Right forelimb (tissue), 1 donor: ENCODE results near the gene MIPEP.

Source experiments
- DNase-seq: peaks from one replicate; pipeline ENCODE4 v3.0.0-alpha.2; 2018

MIPEP gene

DNA sequence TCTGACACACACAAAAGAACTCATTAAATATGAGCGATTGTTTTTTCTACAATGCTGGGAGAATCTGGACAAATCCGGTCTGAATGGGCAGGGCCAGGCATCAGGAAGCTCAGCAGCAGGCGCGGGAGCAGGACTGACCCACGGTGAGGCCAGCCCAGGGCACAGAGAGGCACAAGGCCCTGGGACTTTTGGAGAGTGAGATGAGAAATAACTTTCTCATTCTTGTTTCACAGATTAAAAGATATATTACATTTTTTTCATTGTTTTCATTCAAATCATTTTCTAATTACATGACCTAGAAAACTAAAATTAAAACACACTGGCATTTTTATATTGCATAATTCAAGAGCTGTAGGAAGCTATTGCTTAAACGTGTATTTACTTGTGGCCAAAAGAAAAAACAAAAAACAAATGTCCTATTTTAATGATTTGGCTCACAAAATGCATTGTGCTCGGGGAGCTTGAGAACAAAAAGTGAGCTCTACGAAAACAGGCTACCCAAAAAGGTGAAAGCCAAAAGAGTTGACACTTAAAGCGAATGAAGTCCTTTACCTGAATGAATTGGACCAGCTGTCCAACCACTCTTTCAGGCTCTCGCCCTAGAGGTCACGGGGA is 185.8 kb downstream of the MIPEP start:
- no peak for DNase-seq

DNA sequence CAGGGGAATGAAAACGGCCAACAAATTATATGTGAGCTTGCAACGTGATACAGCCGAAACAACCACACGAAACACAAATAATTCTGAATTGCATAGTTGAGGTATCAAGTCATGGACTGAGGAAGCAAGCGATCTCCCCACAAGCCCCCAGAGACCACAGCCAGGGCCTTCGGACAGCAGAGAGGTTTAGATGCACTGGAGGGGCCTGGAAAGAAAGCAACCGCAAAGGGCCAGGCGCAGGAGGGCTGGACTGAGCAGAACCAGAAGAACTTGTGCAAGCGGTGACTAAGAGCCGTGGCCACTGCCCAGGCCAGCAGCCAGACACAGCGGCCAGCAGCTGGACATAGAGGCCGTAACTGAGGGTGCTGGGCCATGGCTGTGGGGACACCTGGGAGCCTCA is 187.6 kb downstream of the MIPEP start:
- DNase-seq = peak; percentile 67

DNA sequence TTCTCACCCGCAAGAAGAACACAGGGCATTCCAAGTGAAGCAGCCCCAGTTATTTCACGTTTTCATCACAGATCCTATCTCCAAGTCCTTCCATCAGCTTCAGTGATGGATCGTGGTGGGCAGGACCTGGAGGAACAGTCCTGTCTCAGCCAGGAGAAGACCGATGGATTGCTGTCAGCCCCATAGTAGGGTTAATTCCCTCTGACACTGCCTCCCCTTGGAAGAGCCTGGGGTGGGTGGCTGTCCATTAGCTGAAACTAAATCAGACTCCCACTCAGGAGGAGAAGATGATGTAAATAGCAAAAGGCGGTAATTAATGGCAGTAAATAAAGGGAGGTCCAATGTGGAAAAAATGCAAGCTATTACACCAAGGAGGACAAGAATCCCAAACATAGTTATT is 188.0 kb downstream of the MIPEP start:
- no peak for DNase-seq

DNA sequence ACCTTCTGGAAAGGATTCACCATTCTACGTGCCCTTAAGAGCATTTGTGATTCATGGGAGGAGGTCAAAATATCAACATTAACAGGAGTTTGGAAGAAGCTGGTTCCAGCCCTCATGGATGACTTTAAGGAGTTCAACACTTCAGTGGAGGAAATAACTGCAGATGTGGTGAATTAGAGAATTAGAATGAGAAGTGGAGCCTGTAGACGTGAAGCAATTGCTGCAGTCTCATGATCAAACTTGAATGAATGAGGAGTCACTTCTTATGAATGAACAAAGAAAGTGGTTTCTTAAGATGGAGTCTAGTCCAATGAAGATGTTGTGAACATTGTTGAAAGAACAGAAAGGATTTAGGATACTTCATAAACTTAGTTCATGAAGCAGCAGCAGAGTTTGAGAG is 189.9 kb downstream of the MIPEP start:
- no peak for DNase-seq

DNA sequence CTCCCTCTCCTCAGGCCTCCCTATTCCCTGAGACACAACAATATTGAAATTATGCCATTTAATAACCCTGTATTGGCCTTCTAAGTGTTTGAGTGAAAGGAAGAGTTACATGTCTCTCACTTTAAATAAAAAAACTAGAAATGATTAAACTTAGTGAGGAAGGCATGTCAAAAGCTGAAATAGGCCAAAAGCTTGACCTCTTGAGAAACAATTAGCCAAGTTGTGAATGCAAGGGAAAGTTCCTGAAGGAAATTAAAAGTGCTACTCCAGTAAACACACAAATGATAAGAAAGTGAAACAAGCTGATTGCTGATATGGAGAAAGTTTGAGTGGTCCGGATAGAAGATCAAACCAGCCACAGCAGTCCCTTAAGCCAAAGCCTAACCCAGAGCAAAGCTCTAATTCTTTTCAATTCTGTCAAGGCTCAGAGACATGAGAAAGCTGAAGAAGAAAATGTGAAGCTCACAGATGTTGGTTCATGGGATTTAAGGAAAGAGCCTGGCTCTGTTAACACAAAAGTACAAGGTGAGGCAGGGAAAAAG is 191.4 kb downstream of the MIPEP start:
- no peak for DNase-seq

GRCh38 chr13:23696610-23697009 is 192.6 kb downstream of the MIPEP start:
- no peak for DNase-seq

DNA sequence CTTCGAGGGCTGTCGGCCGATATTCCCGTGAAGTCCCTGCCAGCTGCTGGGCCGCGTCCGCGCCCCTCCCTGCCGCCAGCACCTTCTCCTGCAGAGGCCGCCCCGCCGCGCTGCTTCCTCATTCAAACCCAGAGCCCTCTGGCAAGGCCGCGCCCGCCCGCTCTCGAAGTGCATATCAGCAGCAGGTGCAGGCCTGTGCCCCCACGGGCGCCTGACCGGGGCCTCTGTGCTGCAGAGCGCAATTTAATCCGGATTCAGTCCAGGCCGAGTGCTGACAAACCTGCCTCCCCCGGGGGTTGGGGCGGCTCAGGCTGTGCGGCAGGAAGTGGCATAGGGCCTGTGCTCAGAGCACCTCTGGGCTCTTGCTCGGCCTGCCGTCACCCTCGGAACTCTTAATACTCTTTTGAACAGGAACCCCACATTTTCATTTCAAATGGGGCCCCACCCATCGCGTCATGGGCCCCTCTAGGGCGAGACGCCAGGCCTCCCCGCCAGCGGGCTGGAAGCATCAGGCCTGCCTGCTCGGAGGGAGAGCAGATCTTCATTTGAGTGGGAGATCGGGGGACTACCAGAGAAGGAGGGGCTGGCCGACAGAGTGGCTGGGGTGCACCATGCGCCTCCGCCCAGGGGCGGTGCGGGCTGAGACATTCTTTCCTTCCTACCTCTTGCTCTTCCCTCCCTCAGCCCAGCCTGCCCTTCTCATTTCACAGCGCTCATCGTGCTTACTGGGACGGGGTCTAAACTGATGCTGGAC is 193.3 kb downstream of the MIPEP start:
- peak; percentile 68 for DNase-seq

GRCh38 chr13:23695196-23695595 is 194.0 kb downstream of the MIPEP start:
- no peak for DNase-seq

GRCh38 chr13:23692816-23693215 is 196.4 kb downstream of the MIPEP start:
- no peak for DNase-seq

GRCh38 chr13:23690668-23691067 is 198.5 kb downstream of the MIPEP start:
- DNase-seq = no peak

DNA sequence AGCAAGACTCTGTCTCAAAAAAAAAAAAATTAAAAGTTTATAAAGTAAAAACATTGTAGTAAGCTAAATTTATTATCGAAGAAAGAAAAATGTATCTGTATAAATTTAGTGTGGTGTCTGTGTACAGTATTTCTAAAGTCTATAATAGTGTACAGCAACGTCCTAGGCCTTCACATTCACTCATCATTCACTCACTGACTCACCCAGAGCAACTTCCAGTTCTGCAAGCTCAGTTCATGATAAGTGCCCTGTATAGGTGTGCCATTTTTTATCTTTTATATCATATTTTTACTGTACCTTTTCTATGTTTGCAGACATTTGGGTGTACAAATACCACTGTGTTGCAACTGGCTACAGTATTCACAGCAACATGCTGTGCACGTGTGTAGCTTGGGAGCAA is 200.9 kb downstream of the MIPEP start:
- DNase-seq = no peak

GRCh38 chr13:23687614-23688013 is 201.6 kb downstream of the MIPEP start:
- no peak for DNase-seq

GRCh38 chr13:23686948-23687347 is 202.3 kb downstream of the MIPEP start:
- no peak for DNase-seq

- DNase-seq = no peak
Measured at GRCh38 chr13:23685416-23685815, 203.8 kb downstream of the MIPEP start.

- no peak for DNase-seq
Measured at GRCh38 chr13:23684647-23685046, 204.6 kb downstream of the MIPEP start.

DNA sequence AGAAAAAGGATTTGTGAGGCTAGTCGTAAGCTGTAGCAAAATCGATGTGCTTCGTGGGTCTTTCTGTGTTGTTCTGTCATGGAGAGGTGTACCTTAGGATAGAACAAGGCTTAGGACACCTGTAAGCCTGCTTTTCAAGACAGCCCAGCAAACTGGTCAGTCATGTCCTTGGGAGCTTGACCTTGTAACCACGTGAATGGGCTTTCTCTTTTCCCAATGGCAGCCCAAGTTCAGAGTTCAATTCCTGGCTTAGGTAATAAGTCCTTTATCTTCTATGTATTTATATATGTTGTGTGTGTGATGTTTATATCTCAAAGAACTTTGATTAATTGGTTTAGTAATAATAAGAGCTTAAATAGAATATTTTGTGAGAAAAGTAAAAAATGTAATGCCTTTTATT is 206.1 kb downstream of the MIPEP start:
- no peak for DNase-seq

- DNase-seq = no peak
Measured at GRCh38 chr13:23680845-23681669, 208.1 kb downstream of the MIPEP start.
